Endothelial cell of umbilical vein (primary cell): ENCODE results near the gene URAD. TPM values are rescaled to one million over a fixed set of nuclear protein-coding genes. Genes with fewer than 3 reads are reported as not detected.

Source experiments
- BruUV-seq: library from RNA; stranded (reverse); fragments of 400-500 nt; replicated peaks from 2 replicates; lab custom pipeline; 2021; lab: Mats Ljungman, UMichigan
- CTCF ChIA-PET: fragments of 300-600, 350-600 bp; sonication (Branson Sonifier 250); formaldehyde crosslinking; loops from one replicate; lab custom pipeline; 2021; ENCODE audit warnings: antibody characterized with exemption, inconsistent platforms; lab: Charles Lee
- POLR2A ChIA-PET: fragments of 300-600, 350-600 bp; sonication (Branson Sonifier 250); formaldehyde crosslinking; loops from one replicate; lab custom pipeline; 2021; ENCODE audit warnings: antibody characterized with exemption, inconsistent platforms; lab: Charles Lee
- DNase-seq: peaks from one replicate; pipeline ENCODE4 v3.0.0-alpha.2; 2011; ENCODE audit warnings: low read depth, low spot score
- FAIRE-seq: peaks from 2 replicates; lab custom pipeline; 2011; peaks lifted over from hg19 to GRCh38; lab: Jason Lieb, UNC
- H2AFZ ChIP-seq: 2 replicates; pipeline ENCODE4 v1.6.0; 2012; ENCODE audit warnings: low read depth, low read length, control low read depth, inconsistent platforms
- H3K27ac ChIP-seq: 2 replicates; pipeline ENCODE4 v1.5.1; 2011; ENCODE audit warnings: low read depth, mild to moderate bottlenecking, control low read depth, low read length, moderate library complexity; ENCODE audit not compliant: insufficient read depth
- H3K27me3 ChIP-seq, 2 experiments: 2 replicates each; pipeline versions ENCODE4 v1.6.0 to v1.6.1; 2011; ENCODE audit warnings: low read length in 2 of 2, mixed read lengths in 1 of 2; ENCODE audit not compliant: control insufficient read depth in 2 of 2, insufficient read depth in 2 of 2
- H3K36me3 ChIP-seq, 2 experiments: 2 replicates in 1 of 2; 3 replicates in 1 of 2; pipeline ENCODE4 v1.5.1; 2011; ENCODE audit warnings: low read length in 2 of 2, mild to moderate bottlenecking in 1 of 2, moderate library complexity in 1 of 2; ENCODE audit not compliant: control insufficient read depth in 2 of 2, insufficient read depth in 2 of 2; ENCODE audit errors: extremely low read depth in 1 of 2
- H3K4me1 ChIP-seq: 3 replicates; pipeline ENCODE4 v1.5.1; 2011; ENCODE audit warnings: mild to moderate bottlenecking, low read length; ENCODE audit not compliant: control insufficient read depth, insufficient read depth; ENCODE audit errors: extremely low read depth
- H3K4me2 ChIP-seq: 2 replicates; pipeline ENCODE4 v1.6.1; 2011; ENCODE audit warnings: low read length, control low read depth, mixed read lengths; ENCODE audit not compliant: insufficient read depth
- H3K4me3 ChIP-seq, 3 experiments: fragments of 200-600 bp in 1 of 3; sonication (generic), shearing (Covaris generic) in 1 of 3; replicated peaks in 1 of 3; 2 replicates each; pipeline ENCODE4 v1.5.1; 2011 to 2016; ENCODE audit warnings: control low read depth in 3 of 3, low read length in 3 of 3, mild to moderate bottlenecking in 2 of 3, inconsistent platforms in 1 of 3, low read depth in 1 of 3, moderate library complexity in 1 of 3; ENCODE audit not compliant: insufficient read depth in 1 of 3
- H3K79me2 ChIP-seq: 2 replicates; pipeline ENCODE4 v1.6.0; 2012; ENCODE audit warnings: low read length, inconsistent platforms; ENCODE audit not compliant: control insufficient read depth, insufficient read depth
- H3K9ac ChIP-seq: replicated peaks from 2 replicates; pipeline ENCODE3; 2011; ENCODE audit warnings: low read length, control low read depth; ENCODE audit not compliant: insufficient read depth; ENCODE audit errors: extremely low read depth
- H3K9me1 ChIP-seq: replicated peaks from 3 replicates; pipeline ENCODE4 v1.6.0; 2011; ENCODE audit warnings: mild to moderate bottlenecking, low read length; ENCODE audit not compliant: control insufficient read depth, insufficient read depth; ENCODE audit errors: extremely low read depth
- H3K9me3 ChIP-seq: replicated peaks from 2 replicates; pipeline ENCODE4 v1.5.1; 2012; ENCODE audit warnings: low read length, inconsistent platforms; ENCODE audit not compliant: control insufficient read depth, insufficient read depth
- H4K20me1 ChIP-seq: replicated peaks from 2 replicates; pipeline ENCODE3; 2011; ENCODE audit warnings: mild to moderate bottlenecking, low read length; ENCODE audit not compliant: control insufficient read depth, insufficient read depth; ENCODE audit errors: extremely low read depth
- CTCF ChIP-seq, 2 donors: IDR thresholded peaks; 1 replicate in 1 of 2; 2 replicates in 1 of 2; pipeline ENCODE4 v1.5.1; 2011; ENCODE audit warnings: low read length in 2 of 2, mild to moderate bottlenecking in 2 of 2, moderate library complexity in 2 of 2, control low read depth in 1 of 2, inconsistent platforms in 1 of 2, low read depth in 1 of 2; ENCODE audit not compliant: insufficient read depth in 1 of 2; ENCODE audit errors: extremely low read depth in 1 of 2
- EZH2 ChIP-seq: IDR thresholded peaks from 2 replicates; pipeline ENCODE4 v1.6.1; 2012; ENCODE audit warnings: borderline replicate concordance, low read depth, mild to moderate bottlenecking, moderate library complexity, low read length, inconsistent platforms; ENCODE audit not compliant: severe bottlenecking
- FOS ChIP-seq: IDR thresholded peaks from 2 replicates; pipeline ENCODE4 v1.6.1; 2011; ENCODE audit warnings: mild to moderate bottlenecking, low read length, moderate library complexity, borderline replicate concordance; ENCODE audit not compliant: insufficient read depth
- GATA2 ChIP-seq: IDR thresholded peaks from 2 replicates; pipeline ENCODE4 v1.7.0; 2011; ENCODE audit warnings: low read depth, mild to moderate bottlenecking, moderate library complexity, mixed read lengths, low read length; ENCODE audit not compliant: insufficient read length, insufficient read depth
- JUN ChIP-seq: IDR thresholded peaks from 2 replicates; pipeline ENCODE4 v1.6.1; 2011; ENCODE audit warnings: borderline replicate concordance, low read depth; ENCODE audit not compliant: insufficient read length, insufficient read depth
- MAX ChIP-seq: IDR thresholded peaks from 2 replicates; pipeline ENCODE4 v1.6.1; 2011; ENCODE audit not compliant: insufficient read depth, insufficient read length
- MYC ChIP-seq: IDR thresholded peaks from one replicate; pipeline ENCODE4 v1.6.1; 2011; ENCODE audit warnings: mild to moderate bottlenecking, low read depth, low read length
- POLR2A ChIP-seq: IDR thresholded peaks from 2 replicates; pipeline ENCODE4 v1.6.1; 2012; ENCODE audit warnings: low read depth, mild to moderate bottlenecking, control low read depth, low read length
- POLR2AphosphoS5 ChIP-seq: IDR thresholded peaks from 2 replicates; pipeline ENCODE4 v1.6.1; 2012; ENCODE audit warnings: low read depth, mild to moderate bottlenecking, control low read depth, low read length, moderate library complexity; ENCODE audit not compliant: insufficient read depth
- dilution Hi-C: fragments of 300-500 bp; cut with MboI; formaldehyde crosslinking; loops from one replicate; pipeline ENCODE4 v1.15.0; 2019; ENCODE audit warnings: low sequenced_read_pairs; ENCODE audit not compliant: extremely low pct_ligation_motif_present
- intact Hi-C: fragments of 100-400 bp; cut with micrococcal nuclease; formaldehyde crosslinking; loops from one replicate; pipeline ENCODE4 v1.10.0; 2022
- polyA plus RNA-seq, 4 experiments: library from polyadenylated mRNA; depleted of rRNA in 3 of 4; stranded (reverse) in 3 of 4; unstranded in 1 of 4; fragments of >200 nt; gene quantifications; 2 replicates each; pipeline versions ENCODE4 v1.2.1 to v1.2.3, GENCODE V29; 2011 to 2012; ENCODE audit warnings: missing spikeins in 1 of 4
- total RNA-seq: library from RNA; stranded (reverse); gene quantifications from 2 replicates; pipeline ENCODE4 v1.2.3, GENCODE V29; 2021

URAD gene
- total and polyA plus RNA-seq, 2 donors (not counting 3 experiments of a cell fraction or from before 2014, with no cell fraction given): not detected

GRCh38 chr13:27956576-27957300, 31.8 kb downstream of the URAD start:
- H3K4me2 ChIP-seq: no peak overlapping the region
- ChIA-PET CTCF (interaction anchor here (0.7 to 5.2 kb wide), 3 partner anchors 18 to 128 kb away, joined by 3 to 135 read pairs (median 25); no protein-coding TSS in a partner anchor), POLR2A (interaction anchor here (0.7 kb wide), 1 partner anchor 182 kb away, joined by 4 read pairs; no protein-coding TSS in a partner anchor)
- BruUV-seq: no TSS peak
- H3K9me1 ChIP-seq: no peaks in the 10 kb centered on the region
- TF ChIP-seq POLR2AphosphoS5 (no peak), GATA2 (no peak), MAX (no peak), JUN (no peak), EZH2 (no peak), CTCF (IDR thresholded peaks at IDR 0.05; ENCODE audit: extremely low read depth in 1 of 2, insufficient read depth in 1 of 2, low read depth in 1 of 2, low read length in 2 of 2) (no peak), POLR2A (no peak), FOS (no peak), MYC (no peak)
- no peaks in the 10 kb centered on the region for H4K20me1 ChIP-seq
- no peaks in the 10 kb centered on the region for H3K9me3 ChIP-seq
- peaks cover 18% of the 10 kb centered on the region for H3K4me1 ChIP-seq
- no peaks in the 10 kb centered on the region for H3K36me3 ChIP-seq
- intact Hi-C loops (loop anchor here (10.0 kb wide), 1 partner anchor 592 kb away; no protein-coding TSS in a partner anchor), dilution Hi-C loops (no loop called here)
- no peaks in the 10 kb centered on the region for H3K79me2 ChIP-seq
- H3K4me3 ChIP-seq: no peak overlapping the region
- H2AFZ ChIP-seq: no peak overlapping the region
- no peak for DNase-seq
- H3K9ac ChIP-seq: no peak overlapping the region
- FAIRE-seq: no peak
- H3K27ac ChIP-seq: no peak overlapping the region
- peaks cover 55 to 88% of the 10 kb centered on the region in 2 experiments for H3K27me3 ChIP-seq
